Subcutaneous adipose tissue (tissue), 4 donors: Measurements from ENCODE around the gene ABCA6. TPM values are rescaled to one million over a fixed set of nuclear protein-coding genes. Genes with fewer than 3 reads are reported as not detected.

Source experiments
- total RNA-seq, 4 donors: library from RNA; depleted of rRNA; stranded (reverse); fragments of >200 nt; gene quantifications; one replicate each; pipeline ENCODE4 v1.1.0, GENCODE V29; 2016
- TF ChIP-seq, protein P1 (sequence below): fragments of 450-650 bp; IDR thresholded peaks from one replicate; pipeline ENCODE4 v1.5.1; 2016; ENCODE audit warnings: low read depth, mild to moderate bottlenecking, control low read depth, antibody characterized with exemption, moderate library complexity

ABCA6 gene
- total RNA-seq, 4 donors from 2014 or later = 207 to 363 (median 285) TPM

DNA sequence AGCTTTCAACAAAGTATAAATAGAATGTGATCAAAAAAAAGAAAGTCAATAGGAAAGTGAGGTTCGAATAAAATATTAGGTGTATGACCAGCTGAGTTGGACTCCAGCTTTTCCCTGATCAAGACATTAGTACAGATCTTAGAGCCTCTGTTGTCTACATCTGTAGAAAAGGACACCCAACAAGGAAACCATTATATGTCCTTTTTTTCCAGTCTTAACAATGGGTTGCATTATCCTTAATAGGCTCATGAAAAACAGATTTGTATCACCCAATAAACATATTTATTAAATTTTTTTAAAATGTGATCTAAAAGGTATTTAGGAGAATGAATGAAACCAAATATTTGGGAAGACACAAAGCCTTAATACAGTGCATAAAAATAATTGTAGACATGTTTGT lies 18.1 kb downstream of the ABCA6 start:
- TF ChIP-seq, protein P1, sequence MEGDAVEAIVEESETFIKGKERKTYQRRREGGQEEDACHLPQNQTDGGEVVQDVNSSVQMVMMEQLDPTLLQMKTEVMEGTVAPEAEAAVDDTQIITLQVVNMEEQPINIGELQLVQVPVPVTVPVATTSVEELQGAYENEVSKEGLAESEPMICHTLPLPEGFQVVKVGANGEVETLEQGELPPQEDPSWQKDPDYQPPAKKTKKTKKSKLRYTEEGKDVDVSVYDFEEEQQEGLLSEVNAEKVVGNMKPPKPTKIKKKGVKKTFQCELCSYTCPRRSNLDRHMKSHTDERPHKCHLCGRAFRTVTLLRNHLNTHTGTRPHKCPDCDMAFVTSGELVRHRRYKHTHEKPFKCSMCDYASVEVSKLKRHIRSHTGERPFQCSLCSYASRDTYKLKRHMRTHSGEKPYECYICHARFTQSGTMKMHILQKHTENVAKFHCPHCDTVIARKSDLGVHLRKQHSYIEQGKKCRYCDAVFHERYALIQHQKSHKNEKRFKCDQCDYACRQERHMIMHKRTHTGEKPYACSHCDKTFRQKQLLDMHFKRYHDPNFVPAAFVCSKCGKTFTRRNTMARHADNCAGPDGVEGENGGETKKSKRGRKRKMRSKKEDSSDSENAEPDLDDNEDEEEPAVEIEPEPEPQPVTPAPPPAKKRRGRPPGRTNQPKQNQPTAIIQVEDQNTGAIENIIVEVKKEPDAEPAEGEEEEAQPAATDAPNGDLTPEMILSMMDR = no peak

DNA sequence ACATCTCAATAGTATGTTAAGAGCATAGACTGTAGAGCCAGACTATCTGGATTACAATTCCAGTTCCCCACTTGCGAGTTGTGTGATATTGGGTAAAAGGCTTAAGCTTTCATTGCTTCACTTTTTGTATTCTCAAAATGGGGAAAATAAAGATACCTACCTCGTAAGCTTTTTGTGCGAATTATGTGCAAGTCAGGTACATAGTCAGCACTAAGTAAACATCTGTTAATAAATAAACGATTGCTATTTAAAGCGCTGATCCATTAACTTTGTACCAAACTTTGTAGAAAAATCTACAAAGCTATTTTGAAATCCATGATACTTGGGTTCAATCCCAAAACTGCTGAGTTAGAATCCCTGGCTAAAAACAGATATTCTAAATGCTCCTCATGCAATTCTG lies 19.6 kb downstream of the ABCA6 start:
- TF ChIP-seq, protein P1 = no peak

DNA sequence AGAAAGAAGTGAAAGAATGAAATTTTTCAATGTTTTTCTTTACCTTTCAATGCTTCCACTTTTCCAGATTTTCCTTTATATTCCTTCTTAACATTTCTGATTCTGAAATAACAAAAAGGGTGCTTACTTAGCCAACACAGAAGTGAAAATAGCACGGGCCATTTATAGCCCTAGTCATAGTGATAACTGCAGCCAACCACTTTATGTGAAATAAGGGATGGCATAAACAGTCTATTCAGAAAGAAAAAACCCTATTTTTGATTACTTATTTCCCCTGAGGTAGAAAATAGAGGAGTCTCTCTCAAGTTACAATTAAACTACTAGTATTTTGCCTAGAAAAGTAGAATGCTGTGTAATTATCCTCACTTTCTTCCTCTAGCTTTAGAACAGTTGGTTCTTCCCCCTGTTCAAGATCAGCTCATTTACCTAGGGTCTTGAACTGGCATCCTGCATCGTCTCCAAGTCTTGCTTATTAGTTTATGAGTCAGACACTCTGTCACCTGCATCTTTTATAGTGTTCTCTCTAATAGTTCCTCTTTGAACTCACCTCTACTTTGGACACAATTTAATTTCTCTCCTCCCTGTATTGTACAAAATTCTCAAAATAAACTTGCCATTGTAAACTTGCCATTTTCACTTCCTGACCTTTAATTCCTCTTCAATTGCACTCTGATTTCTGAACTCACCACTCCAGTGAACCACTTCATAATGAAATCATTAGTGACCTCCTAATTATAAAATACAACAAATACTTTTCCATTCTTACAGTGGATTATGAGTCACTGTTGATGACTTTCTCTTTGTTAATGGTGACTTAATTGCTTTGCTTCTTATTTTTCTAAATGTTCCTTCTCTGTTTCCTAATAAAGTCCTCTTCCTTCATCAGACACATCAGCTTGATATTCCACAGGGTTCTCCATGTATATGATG lies 23.6 kb downstream of the ABCA6 start:
- TF ChIP-seq, protein P1 = no peak

DNA sequence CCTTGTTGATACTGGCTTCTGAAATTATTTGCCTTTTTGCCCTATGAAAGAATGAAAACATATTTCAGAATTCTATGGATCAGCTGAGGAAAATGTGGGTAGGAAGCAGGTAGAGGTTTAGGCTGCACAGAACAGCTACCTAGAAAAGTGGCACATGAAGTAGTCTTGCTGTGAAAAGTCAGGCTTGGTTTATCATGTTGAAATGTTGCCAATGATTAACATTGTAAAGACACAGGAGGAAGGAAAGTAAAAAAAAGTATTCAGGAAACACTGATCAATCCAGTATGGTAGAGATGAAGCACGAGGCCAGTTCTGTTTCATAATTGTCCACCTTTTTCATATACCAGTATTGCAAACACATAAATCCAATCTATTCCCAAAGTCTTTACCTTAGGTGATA lies 29.9 kb downstream of the ABCA6 start:
- TF ChIP-seq, protein P1 = no peak

DNA sequence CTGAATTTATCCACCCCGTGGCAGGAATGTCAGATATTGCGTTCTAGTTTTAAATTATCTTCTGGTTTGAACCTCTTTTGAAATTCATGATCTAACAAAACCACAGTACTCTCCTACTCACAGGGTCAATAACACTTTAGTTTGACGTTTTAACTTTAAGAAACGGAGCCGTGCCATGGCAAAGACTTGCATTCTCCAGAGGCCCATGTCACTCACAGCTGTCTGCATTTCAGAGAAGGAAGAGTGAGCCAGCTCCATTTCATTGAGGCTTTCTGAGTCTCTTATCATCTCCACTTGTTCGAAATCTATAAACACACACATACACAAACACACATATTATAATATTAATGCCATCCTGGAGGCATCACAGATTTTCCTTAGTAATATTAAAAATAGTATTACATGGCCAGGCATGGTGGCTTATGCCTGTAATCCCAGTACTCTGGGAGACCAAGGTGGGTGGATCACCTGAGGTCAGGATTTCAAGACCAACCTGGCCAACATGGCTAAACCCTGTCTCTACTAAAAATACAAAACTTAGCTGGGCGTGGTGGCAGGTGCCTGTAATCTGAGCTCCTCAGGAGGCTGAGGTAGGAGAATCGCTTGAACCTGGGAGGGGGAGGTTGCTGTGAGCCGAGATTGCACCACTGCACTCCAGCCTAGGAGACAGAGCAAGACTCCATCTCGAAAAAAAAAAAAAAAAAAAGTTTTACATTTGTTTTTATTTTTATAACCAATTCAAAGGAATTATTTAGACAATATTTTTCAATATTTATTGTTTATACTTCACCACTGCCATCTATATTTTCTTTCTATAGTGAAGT lies 35.6 kb downstream of the ABCA6 start:
- TF ChIP-seq, protein P1 = no peak

DNA sequence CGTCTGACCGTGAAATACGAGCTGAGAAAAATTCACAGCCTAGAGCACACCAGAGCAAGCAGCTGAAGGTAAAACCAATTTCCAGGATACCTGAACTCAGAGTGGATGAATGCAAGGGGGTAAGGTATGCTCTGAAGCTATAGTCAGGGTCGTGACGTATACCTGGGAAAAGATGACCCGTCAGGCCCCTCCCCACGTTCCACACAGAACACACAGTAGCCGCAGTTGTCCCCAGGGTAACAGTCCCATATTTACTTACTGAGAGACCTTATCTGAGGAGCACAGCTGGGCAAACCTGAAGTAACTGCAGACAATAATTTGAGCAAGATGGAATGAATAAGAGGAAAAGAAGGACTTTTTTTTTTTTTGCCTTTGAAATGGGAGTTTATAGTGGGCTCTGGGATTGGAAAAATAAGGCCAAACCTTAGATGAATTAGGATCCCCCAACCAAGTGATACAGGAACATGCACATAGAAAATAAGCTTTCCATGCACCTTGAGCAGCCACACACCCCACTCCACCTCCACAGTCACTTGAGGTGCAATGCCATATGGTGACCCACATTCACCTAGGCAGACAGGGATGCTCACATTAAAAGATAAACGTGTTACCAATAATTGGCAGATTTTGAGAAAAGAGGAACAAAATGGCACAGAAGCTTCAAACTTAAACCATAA lies 38.0 kb downstream of the ABCA6 start:
- TF ChIP-seq, protein P1 = no peak
